Keratinocyte (primary cell): Measurements from ENCODE around the gene CHAC1. TPM values are rescaled to one million over a fixed set of nuclear protein-coding genes. Genes with fewer than 3 reads are reported as not detected.

ENCODE experiments used
- DNase-seq: peaks from one replicate; pipeline ENCODE4 v3.0.0-alpha.2; 2011; ENCODE audit warnings: low read depth, missing footprints, low spot score
- FAIRE-seq: peaks from 2 replicates; lab custom pipeline; 2011; peaks lifted over from hg19 to GRCh38; lab: Jason Lieb, UNC
- H2AFZ ChIP-seq: 2 replicates; pipeline ENCODE4 v1.6.0; 2012; ENCODE audit warnings: low read length, control low read depth, inconsistent platforms; ENCODE audit not compliant: control insufficient read depth
- H3K27ac ChIP-seq: 2 replicates; pipeline ENCODE4 v1.5.1; 2011; ENCODE audit warnings: low read length; ENCODE audit not compliant: control insufficient read depth, insufficient read depth
- H3K27me3 ChIP-seq: 3 replicates; pipeline ENCODE4 v1.6.0; 2011; ENCODE audit warnings: low read length; ENCODE audit not compliant: control insufficient read depth, insufficient read depth; ENCODE audit errors: extremely low read depth
- H3K36me3 ChIP-seq, 2 experiments: 2 replicates in 1 of 2; 3 replicates in 1 of 2; pipeline ENCODE4 v1.5.1; 2011; ENCODE audit warnings: low read length in 2 of 2, mild to moderate bottlenecking in 1 of 2; ENCODE audit not compliant: control insufficient read depth in 2 of 2, insufficient read depth in 2 of 2; ENCODE audit errors: extremely low read depth in 1 of 2
- H3K4me1 ChIP-seq: 3 replicates; pipeline ENCODE4 v1.5.1; 2011; ENCODE audit warnings: low read length; ENCODE audit not compliant: control insufficient read depth, insufficient read depth; ENCODE audit errors: extremely low read depth
- H3K4me2 ChIP-seq: 3 replicates; pipeline ENCODE4 v1.6.0; 2011; ENCODE audit warnings: low read depth, low read length; ENCODE audit not compliant: control insufficient read depth, insufficient read depth; ENCODE audit errors: extremely low read depth
- H3K4me3 ChIP-seq, 3 experiments: fragments of 200-600 bp in 1 of 3; sonication (generic) in 1 of 3; 2 replicates in 2 of 3; 3 replicates in 1 of 3; pipeline ENCODE4 v1.5.1; 2011 to 2016; ENCODE audit warnings: low read length in 3 of 3, mild to moderate bottlenecking in 3 of 3, control low read depth in 2 of 3, inconsistent platforms in 1 of 3, low read depth in 1 of 3, mixed read lengths in 1 of 3, mixed run types in 1 of 3, moderate library complexity in 1 of 3; ENCODE audit not compliant: control insufficient read depth in 2 of 3, insufficient read depth in 2 of 3; ENCODE audit errors: extremely low read depth in 1 of 3
- H3K79me2 ChIP-seq: 2 replicates; pipeline ENCODE4 v1.6.0; 2012; ENCODE audit warnings: low read length; ENCODE audit not compliant: control insufficient read depth, insufficient read depth
- H3K9ac ChIP-seq: 3 replicates; pipeline ENCODE4 v1.6.0; 2011; ENCODE audit warnings: low read length; ENCODE audit not compliant: control insufficient read depth, insufficient read depth; ENCODE audit errors: extremely low read depth
- H3K9me1 ChIP-seq: 3 replicates; pipeline ENCODE4 v1.6.0; 2011; ENCODE audit warnings: low read length; ENCODE audit not compliant: control insufficient read depth, insufficient read depth; ENCODE audit errors: extremely low read depth
- H3K9me3 ChIP-seq: 2 replicates; pipeline ENCODE4 v1.5.1; 2012; ENCODE audit warnings: low read depth, low read length; ENCODE audit not compliant: control insufficient read depth
- H4K20me1 ChIP-seq: 3 replicates; pipeline ENCODE4 v1.6.0; 2011; ENCODE audit warnings: low read length; ENCODE audit not compliant: control insufficient read depth, insufficient read depth; ENCODE audit errors: extremely low read depth
- CTCF ChIP-seq, 3 experiments: IDR thresholded peaks in 1 of 3; conservative IDR thresholded peaks in 1 of 3; optimal IDR thresholded peaks in 1 of 3; 2 replicates in 2 of 3; 3 replicates in 1 of 3; pipeline versions ENCODE3 to v1.5.1; 2011; ENCODE audit warnings: low read length in 3 of 3, mild to moderate bottlenecking in 3 of 3, moderate library complexity in 2 of 3, control low read depth in 1 of 3, inconsistent platforms in 1 of 3; ENCODE audit not compliant: insufficient read depth in 2 of 3; ENCODE audit errors: extremely low read depth in 1 of 3
- EZH2 ChIP-seq: IDR thresholded peaks from one replicate; pipeline ENCODE4 v1.6.1; 2012; ENCODE audit warnings: inconsistent platforms, mild to moderate bottlenecking, low read length, moderate library complexity
- dilution Hi-C: fragments of 300-500 bp; cut with MboI; formaldehyde crosslinking; loops from one replicate; pipeline ENCODE4 v1.7.0; 2020; ENCODE audit warnings: low sequenced_read_pairs; ENCODE audit not compliant: extremely low pct_ligation_motif_present
- polyA plus RNA-seq, 5 experiments: library from polyadenylated mRNA; depleted of rRNA in 3 of 5; stranded (reverse) in 3 of 5; stranded (forward) in 1 of 5; unstranded in 1 of 5; fragments of >200 nt; gene quantifications; 1 replicate in 1 of 5; 2 replicates in 3 of 5; 3 replicates in 1 of 5; pipeline versions ENCODE4 v1.2.1 to v1.2.3, GENCODE V29; 2011 to 2012; ENCODE audit warnings: missing spikeins in 2 of 5, low read depth in 1 of 5, low replicate concordance in 1 of 5

Gene CHAC1
- polyA plus RNA-seq, 1 donor (not counting 4 experiments of a cell fraction or from before 2014, with no cell fraction given), result 6.4 TPM

- DNase-seq (no peak), FAIRE-seq (no peak)
- Histone ChIP-seq H3K4me3 (no peak overlapping the region), H3K27me3 (no peaks in the 10 kb centered on the region), H3K27ac (no peak overlapping the region), H3K9ac (no peak overlapping the region), H3K79me2 (no peaks in the 10 kb centered on the region), H4K20me1 (no peaks in the 10 kb centered on the region), H3K9me1 (no peaks in the 10 kb centered on the region), H3K4me1 (peaks cover 14% of the 10 kb centered on the region), H2AFZ (no peak overlapping the region), H3K9me3 (no peaks in the 10 kb centered on the region), H3K36me3 (no peaks in the 10 kb centered on the region), H3K4me2 (no peak overlapping the region)
- dilution Hi-C loops, result loop anchor here (25.0 kb wide), 1 partner anchor 101 kb away; no protein-coding TSS in a partner anchor
- TF ChIP-seq EZH2 (no peak), CTCF (optimal IDR thresholded peaks at IDR 0.05 in 1 of 3, IDR thresholded peaks at IDR 0.05 in 1 of 3, conservative IDR thresholded peaks at IDR 0.05 in 1 of 3; ENCODE audit: extremely low read depth in 1 of 3, insufficient read depth in 2 of 3, low read length in 3 of 3) (no peak)
Observed at GRCh38 chr15:40911141-40911540, 42.1 kb upstream of the CHAC1 start.

DNA sequence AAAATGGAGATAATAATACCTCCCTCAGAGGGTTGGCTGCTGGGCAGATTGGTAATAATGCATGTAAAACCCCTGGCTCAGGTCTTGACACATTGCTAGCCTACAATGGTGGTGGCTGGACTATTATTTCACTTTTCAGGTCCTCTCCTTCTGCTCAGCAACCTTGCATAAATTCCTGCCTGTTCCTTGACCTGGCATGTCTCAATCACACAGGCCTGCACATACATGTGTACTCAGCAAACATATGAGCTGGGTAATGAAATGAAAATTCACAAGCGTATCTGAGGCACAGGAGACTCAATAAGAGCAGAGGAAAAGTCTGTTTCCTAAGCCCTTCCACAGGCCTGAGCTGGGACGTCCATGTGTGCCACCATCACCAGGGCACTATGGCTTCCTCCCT is 41.6 kb upstream of the CHAC1 start:
- no peaks in the 10 kb centered on the region for H4K20me1 ChIP-seq
- dilution Hi-C loops, result loop anchor here (25.0 kb wide), 1 partner anchor 101 kb away; no protein-coding TSS in a partner anchor
- no peaks in the 10 kb centered on the region for H3K27me3 ChIP-seq
- H3K27ac ChIP-seq, result no peak overlapping the region
- H3K4me1 ChIP-seq, result peaks cover 9% of the 10 kb centered on the region
- H3K79me2 ChIP-seq, result no peaks in the 10 kb centered on the region
- H2AFZ ChIP-seq, result no peak overlapping the region
- H3K9ac ChIP-seq, result no peak overlapping the region
- H3K36me3 ChIP-seq, result no peaks in the 10 kb centered on the region
- TF ChIP-seq CTCF (optimal IDR thresholded peaks at IDR 0.05 in 1 of 3, IDR thresholded peaks at IDR 0.05 in 1 of 3, conservative IDR thresholded peaks at IDR 0.05 in 1 of 3; ENCODE audit: extremely low read depth in 1 of 3, insufficient read depth in 2 of 3, low read length in 3 of 3) (no peak), EZH2 (no peak)
- DNase-seq (no peak), FAIRE-seq (peak; percentile 36)
- H3K4me3 ChIP-seq, result no peak overlapping the region
- no peaks in the 10 kb centered on the region for H3K9me1 ChIP-seq
- no peaks in the 10 kb centered on the region for H3K9me3 ChIP-seq
- no peak overlapping the region for H3K4me2 ChIP-seq
